Measurements from ENCODE around the gene PRDM10.

GRCh38 chr11:130024361-130024760, 21.7 kb upstream of the PRDM10 start:
- TF ChIP-seq SMAD1 (IDR thresholded peaks at IDR 0.05; ENCODE audit: low read depth, partially characterized antibody) (no peak), CTCF (IDR thresholded peaks at IDR 0.05 in 2 of 3, conservative IDR thresholded peaks at IDR 0.05 in 1 of 3; ENCODE audit: control insufficient read depth in 2 of 3, extremely low read depth in 1 of 3, insufficient read depth in 1 of 3, low read depth in 3 of 3, low read length in 3 of 3) (no peak), TCF7 (IDR thresholded peaks at IDR 0.05; ENCODE audit: borderline replicate concordance) (no peak)

All from GM12878 (cell line).